GM18505 (cell line): ENCODE data around the gene BBS12.

Experiments
- ATAC-seq: cut with Tn5 transposase; IDR thresholded peaks from one replicate; pipeline ENCODE4 v1.9.1; 2021; ENCODE audit not compliant: unreplicated experiment
- POLR2A ChIP-seq: IDR thresholded peaks from 4 replicates; pipeline ENCODE4 v1.6.1; 2011; ENCODE audit warnings: borderline replicate concordance; ENCODE audit not compliant: insufficient read depth, insufficient read length; ENCODE audit errors: extremely low read depth

Gene BBS12

GRCh38 chr4:122764821-122765215 lies 32.3 kb downstream of the BBS12 start:
- ATAC-seq, result peak; percentile 88

GRCh38 chr4:122765692-122766352 lies 33.3 kb downstream of the BBS12 start:
- no peak for ATAC-seq
- TF ChIP-seq POLR2A, result no peak

More at GRCh38 chr4:122764821-122765215, 32.3 kb downstream of the BBS12 start:
- TF ChIP-seq POLR2A, result no peak

DNA sequence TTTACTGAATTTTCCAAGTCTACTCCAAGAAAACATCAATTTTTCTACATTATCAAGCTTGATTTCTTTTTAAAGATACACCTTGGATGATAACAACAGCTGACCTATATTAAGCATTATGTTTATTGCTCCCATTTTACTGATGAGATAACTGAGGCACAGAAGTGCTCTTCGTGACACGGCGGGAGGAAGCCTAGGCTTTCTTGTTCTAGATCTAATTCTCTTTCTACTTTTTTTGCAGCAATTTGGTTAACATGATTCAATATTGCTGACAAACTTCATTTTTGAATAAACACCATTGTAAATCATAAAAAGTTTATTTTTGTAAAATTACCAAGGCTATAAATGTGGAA lies 33.8 kb downstream of the BBS12 start:
- no peak for ATAC-seq
- no peak for TF ChIP-seq POLR2A

- TF ChIP-seq POLR2A, result no peak
- ATAC-seq, result no peak
Observed at GRCh38 chr4:122766950-122767349, 34.4 kb downstream of the BBS12 start.

DNA sequence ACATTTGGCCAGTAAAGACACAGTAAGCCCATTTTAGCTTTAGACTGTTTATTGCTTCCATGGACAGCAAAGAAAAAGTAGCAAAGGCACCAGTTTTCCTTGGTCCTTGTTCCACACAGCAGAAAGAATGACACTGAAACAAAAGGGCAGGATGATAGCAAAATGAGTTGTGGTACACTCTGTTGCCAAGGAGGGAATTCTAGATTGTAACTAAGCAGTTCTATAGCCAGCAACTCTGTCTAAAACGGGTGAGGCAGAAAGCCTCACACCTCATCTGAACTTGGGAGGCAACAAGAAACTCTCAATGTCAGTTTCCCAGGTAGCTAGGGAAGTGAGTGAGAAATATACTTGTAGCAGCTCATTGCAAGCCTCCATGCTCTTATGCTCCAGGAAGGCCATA lies 39.2 kb downstream of the BBS12 start:
- TF ChIP-seq POLR2A, result no peak
- ATAC-seq, result no peak

DNA sequence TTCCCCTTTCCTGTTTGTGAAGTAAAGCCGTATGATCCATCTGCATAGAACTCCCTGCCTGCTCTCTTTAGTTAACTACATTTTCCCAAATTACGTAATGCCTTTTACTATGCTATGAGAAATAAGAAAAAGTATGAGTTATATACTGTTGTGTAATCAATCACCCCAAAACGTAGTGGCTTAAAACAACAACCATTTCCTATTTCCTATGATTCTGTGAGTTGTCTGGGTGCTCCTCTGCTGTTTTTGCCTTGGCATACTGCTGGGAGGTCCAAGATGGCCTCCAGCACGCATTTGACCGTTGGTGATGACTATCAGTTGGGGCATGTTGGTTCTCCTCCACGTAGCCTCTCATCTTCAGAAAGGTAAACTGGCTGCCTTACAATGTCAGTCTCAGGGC lies 39.8 kb downstream of the BBS12 start:
- ATAC-seq, result no peak
- TF ChIP-seq POLR2A, result no peak

GRCh38 chr4:122772986-122773385 lies 40.5 kb downstream of the BBS12 start:
- no peak for ATAC-seq
- no peak for TF ChIP-seq POLR2A

DNA sequence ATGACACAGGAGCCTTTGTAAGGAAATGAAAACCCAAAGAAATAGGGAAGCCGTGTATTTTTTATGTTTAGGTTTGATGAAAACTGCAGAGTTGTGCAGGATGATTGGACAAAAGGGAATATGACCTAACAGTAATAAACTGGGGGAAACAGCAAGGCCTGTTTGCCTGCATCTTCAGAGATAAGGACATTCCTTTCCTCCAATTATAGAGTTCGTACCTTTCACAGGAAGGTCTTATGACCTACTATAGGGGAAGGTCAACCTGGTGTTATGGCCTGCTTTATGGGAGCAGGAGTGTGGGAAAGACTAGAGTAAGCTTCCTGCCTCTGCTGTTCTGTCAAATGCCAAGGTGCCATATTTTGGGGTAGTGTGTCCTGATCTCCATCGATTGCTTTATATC lies 42.5 kb downstream of the BBS12 start:
- TF ChIP-seq POLR2A, result no peak
- ATAC-seq, result no peak

- ATAC-seq, result no peak
- TF ChIP-seq POLR2A, result no peak
Observed at GRCh38 chr4:122775987-122776836, 43.7 kb downstream of the BBS12 start.

- TF ChIP-seq POLR2A, result no peak
- no peak for ATAC-seq
Observed at GRCh38 chr4:122776916-122777315, 44.4 kb downstream of the BBS12 start.

DNA sequence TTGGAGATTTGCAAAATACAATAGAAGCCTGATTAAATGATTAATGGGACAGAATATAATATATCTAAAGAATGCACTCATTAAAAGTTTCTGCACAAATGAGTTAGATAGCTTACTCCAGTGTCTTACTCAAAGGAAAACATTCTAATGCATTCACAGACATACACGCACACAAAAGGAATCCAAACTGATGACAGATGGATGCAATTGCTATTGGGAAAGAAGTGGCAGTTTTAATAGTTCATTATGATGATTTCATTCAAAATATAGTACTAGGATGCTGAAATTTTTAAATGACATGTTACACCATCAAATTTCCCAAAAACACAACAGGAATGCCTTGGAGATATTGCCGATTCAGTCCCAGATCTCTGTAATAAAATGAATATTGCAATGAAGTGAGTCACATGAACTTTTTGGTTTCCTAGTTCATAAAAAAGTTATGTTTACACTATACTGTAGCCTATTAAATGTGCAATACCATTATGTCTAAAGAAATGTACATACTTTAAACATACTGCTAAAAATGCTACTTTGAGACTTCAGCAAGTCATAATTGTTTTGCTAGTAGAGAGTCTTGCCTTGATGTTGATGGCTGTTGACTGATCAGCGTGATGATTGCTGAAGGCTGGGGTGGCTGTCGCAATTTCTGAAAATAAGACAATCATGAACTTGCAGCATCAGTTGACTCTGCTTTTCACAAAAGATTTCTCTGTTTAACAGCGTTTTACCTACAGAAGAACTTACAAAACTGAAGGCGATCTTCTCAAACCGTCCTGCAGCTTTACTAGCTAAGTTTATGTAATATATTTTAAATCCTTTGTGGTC lies 45.6 kb downstream of the BBS12 start:
- ATAC-seq, result no peak
- no peak for TF ChIP-seq POLR2A

- ATAC-seq, result no peak
- TF ChIP-seq POLR2A, result no peak
Observed at GRCh38 chr4:122781486-122781885, 49.0 kb downstream of the BBS12 start.
